Fibroblast of the conjunctiva (primary cell): ENCODE data around the gene RPS6KL1.

Experiments used
- DNase-seq: peaks from one replicate; pipeline ENCODE4 v3.0.0-alpha.2; 2010; ENCODE audit warnings: low read depth

The RPS6KL1 gene

DNA sequence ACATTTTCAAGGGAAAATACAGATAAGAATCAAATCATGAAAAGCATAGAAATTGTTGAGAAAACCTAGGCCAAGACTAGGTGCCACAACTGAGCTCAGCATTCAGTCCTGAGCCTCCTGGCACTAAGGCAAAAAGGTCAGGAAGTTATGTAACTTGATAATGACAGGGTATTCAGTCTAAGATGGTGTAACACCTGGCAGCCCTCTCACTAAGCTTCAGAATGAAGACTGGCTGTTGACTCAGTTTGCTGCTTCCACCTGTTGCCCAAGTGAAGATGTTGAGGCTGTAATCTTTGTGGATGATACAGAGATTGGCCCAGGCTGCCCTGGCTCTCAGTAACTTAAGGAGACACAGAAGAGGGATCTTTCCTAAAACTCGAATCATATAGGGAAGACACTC lies 66.7 kb downstream of the RPS6KL1 start:
- DNase-seq: no peak

DNA sequence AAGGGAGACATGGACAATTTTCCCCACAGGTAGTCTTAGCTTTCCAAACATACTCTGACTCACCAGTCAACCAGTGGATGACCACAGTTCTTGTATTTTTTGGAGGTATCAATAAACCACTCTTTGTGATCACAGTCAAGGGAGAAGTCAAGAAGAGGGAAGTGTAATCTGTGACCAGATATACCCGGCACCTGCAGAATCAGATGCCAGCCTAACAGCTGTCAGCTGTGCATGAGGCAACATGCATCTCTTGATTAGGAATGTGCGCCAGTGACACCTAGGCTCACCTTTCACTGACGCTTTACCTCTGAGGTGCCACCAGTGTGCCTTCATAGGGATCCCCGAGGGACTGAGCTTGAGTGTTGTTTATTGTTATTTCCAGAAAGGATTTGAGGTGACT lies 67.1 kb downstream of the RPS6KL1 start:
- no peak for DNase-seq

DNA sequence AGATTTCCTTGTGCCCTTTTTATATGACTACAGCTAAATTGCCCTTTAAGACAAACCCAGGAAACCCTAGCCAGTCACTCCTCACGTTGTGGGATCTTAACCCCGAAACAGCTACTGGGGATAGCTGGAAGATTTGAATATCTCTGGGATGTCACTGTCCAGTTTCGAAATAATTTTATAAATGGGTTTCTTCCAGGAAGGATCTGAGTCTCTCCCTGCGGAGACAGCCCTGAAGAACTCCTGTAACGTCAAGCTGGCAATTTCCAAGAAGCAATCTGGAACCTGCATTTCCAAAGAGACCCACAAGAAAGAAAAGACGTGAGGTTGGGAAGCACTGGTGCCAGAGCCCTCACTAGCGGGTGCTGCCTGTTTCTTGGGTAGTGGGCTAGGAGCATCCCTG lies 68.0 kb downstream of the RPS6KL1 start:
- no peak for DNase-seq
